Measurements from ENCODE around the gene HOXA9.

HOXA9 gene

DNA sequence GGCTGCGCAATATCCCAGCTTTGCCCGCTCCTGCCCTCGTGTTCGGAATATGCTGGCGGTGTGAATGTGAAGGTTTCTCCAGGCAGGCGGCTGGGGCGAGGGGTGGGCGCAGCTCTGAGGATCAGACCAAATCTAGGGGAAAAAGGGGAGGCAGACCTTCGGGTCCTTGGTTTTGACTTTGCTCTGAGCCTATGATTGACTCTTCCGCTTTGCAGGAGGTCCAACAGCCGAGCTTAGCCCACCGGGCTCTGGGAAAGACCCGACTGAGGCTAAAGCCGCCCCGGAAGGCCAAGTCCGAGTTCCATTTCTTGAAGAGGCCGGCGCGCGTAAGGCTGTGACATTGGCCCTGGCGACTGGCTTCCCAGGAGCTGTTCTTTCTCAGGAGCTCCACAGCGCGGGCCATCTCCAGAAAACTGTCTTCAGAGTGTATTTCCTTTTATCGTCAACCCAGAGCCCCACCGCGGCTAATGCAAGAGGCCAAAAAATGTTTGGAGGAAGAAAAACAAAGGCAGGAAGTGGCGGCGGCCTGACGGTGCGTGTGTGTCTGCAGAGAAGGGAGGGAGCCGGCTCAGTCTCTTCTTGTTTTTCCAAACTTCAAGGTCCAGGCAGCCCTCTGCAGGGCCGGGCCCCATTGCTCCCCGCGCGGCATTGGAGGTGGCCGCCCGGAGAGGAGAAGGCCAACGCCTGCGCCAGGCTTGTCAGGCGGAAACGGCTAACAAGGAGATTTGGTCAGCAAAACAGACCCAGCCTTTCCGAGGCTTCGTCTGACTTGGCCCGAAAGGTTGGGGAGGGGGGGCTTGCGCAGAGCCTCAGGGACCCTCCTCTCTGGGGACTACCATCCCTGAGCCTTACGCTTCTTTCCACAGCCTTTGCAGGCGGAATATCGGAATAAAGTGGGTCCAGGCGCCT is 23.3 kb upstream of the HOXA9 start:
- Histone ChIP-seq H3K36me3 (ENCODE audit: control insufficient read depth in 1 of 2, insufficient read depth in 2 of 2, low read depth in 1 of 2, low read length in 2 of 2) (peaks cover 0 to 3% of the 10 kb centered on the region in 2 experiments), H3K27me3 (ENCODE audit: control insufficient read depth in 1 of 2, insufficient read depth in 1 of 2, low read length in 2 of 2) (peaks cover 28 to 49% of the 10 kb centered on the region in 2 experiments), H3K14ac (ENCODE audit: low read length in 2 of 2) (no peak overlapping the region), H3K4me2 (ENCODE audit: low read length, poor library complexity, severe bottlenecking) (peak overlapping the region; percentile 85), H3K4me1 (ENCODE audit: control insufficient read depth, insufficient read depth, low read depth, low read length) (peaks cover 22% of the 10 kb centered on the region), H3K9ac (ENCODE audit: low read length) (peak overlapping the region; percentile 38), H3K9me3 (ENCODE audit: control insufficient read depth, low read length) (no peaks in the 10 kb centered on the region), H2BK120ac (ENCODE audit: low read depth, low read length) (no peak overlapping the region), H2BK12ac (ENCODE audit: low read length in 2 of 2) (no peak overlapping the region), H4K91ac (ENCODE audit: low read length) (no peak overlapping the region), H3K4ac (ENCODE audit: low read depth in 1 of 2, low read length in 2 of 2) (no peak overlapping the region), H3K79me1 (replicated peaks; ENCODE audit: low read length, poor library complexity, severe bottlenecking) (peaks cover 3% of the 10 kb centered on the region), H2BK15ac (ENCODE audit: low read depth, poor library complexity, severe bottlenecking) (no peak overlapping the region), H2AK5ac (ENCODE audit: low read length, severe bottlenecking) (no peak overlapping the region), H2BK5ac (ENCODE audit: low read depth, low read length, poor library complexity, severe bottlenecking) (peak overlapping the region; percentile 92), H3K23ac (ENCODE audit: low read length in 2 of 2) (peak overlapping the region in 1 of 2 experiments; percentile 5), H3K27ac (ENCODE audit: low read length, poor library complexity, severe bottlenecking) (peak overlapping the region; percentile 89), H3K18ac (ENCODE audit: low read depth in 1 of 2, low read length in 2 of 2) (no peak overlapping the region), H2AFZ (ENCODE audit: low read depth, low read length) (no peak overlapping the region), H4K8ac (ENCODE audit: low read length) (no peak overlapping the region), H3K4me3 (ENCODE audit: insufficient read depth in 1 of 2, low read depth in 1 of 2, low read length in 2 of 2) (peak overlapping the region in 1 of 2 experiments; percentile 64)
- WGBS, result 3% methylated on average over 49 of the region's 49 CpGs
- no peak for DNase-seq

DNA sequence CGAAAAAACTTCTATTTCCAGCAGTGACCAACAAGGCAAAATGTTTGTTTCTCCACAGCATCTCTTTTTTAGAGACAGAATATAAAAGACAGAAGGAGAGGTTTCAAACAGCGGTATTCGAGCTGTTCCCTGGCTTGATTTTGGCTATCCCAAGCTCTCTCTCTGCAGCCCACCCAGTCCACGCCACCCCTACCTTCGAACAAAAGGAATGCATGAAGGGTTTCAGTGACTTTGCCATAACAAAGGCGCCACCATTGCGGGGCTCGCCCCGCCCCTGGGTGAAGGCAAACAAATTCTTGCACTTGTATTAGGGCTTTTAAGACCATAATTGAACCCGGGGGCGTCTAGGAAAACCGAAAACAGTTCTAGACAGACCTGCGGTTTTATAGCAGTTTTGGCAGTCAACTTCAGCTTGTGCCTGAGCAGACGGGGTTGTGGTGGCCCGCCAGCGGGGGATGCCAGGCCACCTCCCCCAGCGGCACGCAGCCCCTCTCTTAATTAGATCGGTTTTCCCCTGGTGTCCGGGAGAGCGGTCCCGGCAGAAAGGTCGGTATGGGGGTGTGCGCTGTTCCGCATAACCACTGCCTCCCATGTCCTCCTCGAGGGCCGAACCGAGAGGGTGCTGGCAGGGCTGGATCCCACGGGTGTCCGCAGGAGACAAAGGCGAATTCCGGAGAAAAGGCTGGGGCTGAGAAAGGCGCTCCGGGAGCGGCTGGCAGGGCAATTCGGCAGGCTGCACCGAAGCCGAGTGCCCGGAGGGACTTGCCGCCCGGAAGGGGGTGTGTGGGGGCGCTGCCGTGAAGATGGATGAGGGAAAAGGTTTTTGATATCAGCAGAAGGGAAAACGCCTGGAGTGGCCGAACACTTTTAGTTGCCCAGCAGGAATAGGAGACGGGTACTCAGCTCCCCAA is 22.4 kb upstream of the HOXA9 start:
- H2BK5ac ChIP-seq (ENCODE audit: low read depth, low read length, poor library complexity, severe bottlenecking), result peak overlapping the region; percentile 92
- 6% methylated on average over 46 of the region's 46 CpGs for WGBS
- peaks cover 0 to 7% of the 10 kb centered on the region in 2 experiments for H3K36me3 ChIP-seq (ENCODE audit: control insufficient read depth in 1 of 2, insufficient read depth in 2 of 2, low read depth in 1 of 2, low read length in 2 of 2)
- H3K4me1 ChIP-seq (ENCODE audit: control insufficient read depth, insufficient read depth, low read depth, low read length), result peaks cover 18% of the 10 kb centered on the region
- no peaks in the 10 kb centered on the region for H3K9me3 ChIP-seq (ENCODE audit: control insufficient read depth, low read length)
- H2BK120ac ChIP-seq (ENCODE audit: low read depth, low read length), result no peak overlapping the region
- peak overlapping the region; percentile 41 to 64 for H3K4me3 ChIP-seq (ENCODE audit: insufficient read depth in 1 of 2, low read depth in 1 of 2, low read length in 2 of 2)
- H3K9ac ChIP-seq (ENCODE audit: low read length), result peak overlapping the region; percentile 38
- no peak overlapping the region for H4K8ac ChIP-seq (ENCODE audit: low read length)
- H3K18ac ChIP-seq (ENCODE audit: low read depth in 1 of 2, low read length in 2 of 2), result peak overlapping the region in 1 of 2 experiments; percentile 13
- peaks cover 22 to 41% of the 10 kb centered on the region in 2 experiments for H3K27me3 ChIP-seq (ENCODE audit: control insufficient read depth in 1 of 2, insufficient read depth in 1 of 2, low read length in 2 of 2)
- H4K91ac ChIP-seq (ENCODE audit: low read length), result no peak overlapping the region
- no peak for DNase-seq
- H3K14ac ChIP-seq (ENCODE audit: low read length in 2 of 2), result peak overlapping the region in 1 of 2 experiments; percentile 35
- H3K4me2 ChIP-seq (ENCODE audit: low read length, poor library complexity, severe bottlenecking), result peak overlapping the region; percentile 85
- H3K79me1 ChIP-seq (replicated peaks; ENCODE audit: low read length, poor library complexity, severe bottlenecking), result peaks cover 3% of the 10 kb centered on the region
- H3K27ac ChIP-seq (ENCODE audit: low read length, poor library complexity, severe bottlenecking), result peak overlapping the region; percentile 89
- H2BK15ac ChIP-seq (ENCODE audit: low read depth, poor library complexity, severe bottlenecking), result peak overlapping the region; percentile 2
- H2AFZ ChIP-seq (ENCODE audit: low read depth, low read length), result no peak overlapping the region
- peak overlapping the region in 1 of 2 experiments; percentile 36 for H3K23ac ChIP-seq (ENCODE audit: low read length in 2 of 2)
- peak overlapping the region; percentile 76 for H2AK5ac ChIP-seq (ENCODE audit: low read length, severe bottlenecking)
- H3K4ac ChIP-seq (ENCODE audit: low read depth in 1 of 2, low read length in 2 of 2), result no peak overlapping the region
- H2BK12ac ChIP-seq (ENCODE audit: low read length in 2 of 2), result no peak overlapping the region

DNA sequence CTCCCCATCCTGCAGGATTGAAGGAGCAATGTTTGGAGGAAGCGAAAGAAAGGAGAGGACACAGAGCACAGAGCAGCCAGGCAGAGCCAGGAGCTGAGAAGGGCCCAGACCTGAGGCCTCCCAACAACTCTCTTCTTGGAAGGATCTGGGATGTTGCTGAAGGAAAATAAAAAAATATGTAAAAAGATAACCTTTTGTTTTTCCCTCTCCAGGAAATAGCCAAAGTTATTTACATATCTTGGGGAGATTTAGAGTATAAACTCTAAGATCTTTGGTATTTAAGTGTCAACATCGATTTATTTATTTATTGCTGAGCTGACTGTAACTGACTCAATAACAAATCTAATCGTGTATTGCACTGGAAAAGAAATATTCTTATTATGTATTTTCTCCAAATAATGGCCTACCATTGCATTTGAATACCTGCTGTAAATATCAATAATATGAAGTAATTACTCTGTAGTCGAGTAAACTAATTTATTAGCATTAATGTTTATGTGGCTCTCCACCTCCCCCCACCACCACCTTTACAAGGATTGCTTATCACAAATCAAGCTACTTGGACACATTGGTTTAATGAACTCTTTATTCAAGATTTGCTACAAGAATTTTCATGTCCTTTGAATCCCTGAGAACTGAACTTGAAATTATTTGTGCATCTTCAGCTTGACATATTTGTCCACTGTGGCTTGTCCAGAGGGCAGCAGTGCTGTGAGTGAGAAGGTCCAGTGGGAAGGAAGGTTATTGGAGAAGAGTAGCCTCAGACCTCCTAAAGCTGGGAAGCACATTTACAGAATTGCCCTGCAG is 21.5 kb upstream of the HOXA9 start:
- H3K27me3 ChIP-seq (ENCODE audit: control insufficient read depth in 1 of 2, insufficient read depth in 1 of 2, low read length in 2 of 2), result peaks cover 17 to 39% of the 10 kb centered on the region in 2 experiments
- 67% methylated on average over 1 of the region's 4 CpGs for WGBS
- H3K4me2 ChIP-seq (ENCODE audit: low read length, poor library complexity, severe bottlenecking), result peak overlapping the region; percentile 92
- no peak overlapping the region for H4K91ac ChIP-seq (ENCODE audit: low read length)
- H2BK5ac ChIP-seq (ENCODE audit: low read depth, low read length, poor library complexity, severe bottlenecking), result no peak overlapping the region
- H2AK5ac ChIP-seq (ENCODE audit: low read length, severe bottlenecking), result peak overlapping the region; percentile 76
- peaks cover 3% of the 10 kb centered on the region for H3K79me1 ChIP-seq (replicated peaks; ENCODE audit: low read length, poor library complexity, severe bottlenecking)
- no peak overlapping the region for H2BK120ac ChIP-seq (ENCODE audit: low read depth, low read length)
- H3K14ac ChIP-seq (ENCODE audit: low read length in 2 of 2), result no peak overlapping the region
- H3K4ac ChIP-seq (ENCODE audit: low read depth in 1 of 2, low read length in 2 of 2), result no peak overlapping the region
- H4K8ac ChIP-seq (ENCODE audit: low read length), result no peak overlapping the region
- peak overlapping the region; percentile 89 for H3K27ac ChIP-seq (ENCODE audit: low read length, poor library complexity, severe bottlenecking)
- H2AFZ ChIP-seq (ENCODE audit: low read depth, low read length), result no peak overlapping the region
- DNase-seq, result no peak
- H3K9me3 ChIP-seq (ENCODE audit: control insufficient read depth, low read length), result no peaks in the 10 kb centered on the region
- H3K9ac ChIP-seq (ENCODE audit: low read length), result peak overlapping the region; percentile 94
- peaks cover 4 to 13% of the 10 kb centered on the region in 2 experiments for H3K36me3 ChIP-seq (ENCODE audit: control insufficient read depth in 1 of 2, insufficient read depth in 2 of 2, low read depth in 1 of 2, low read length in 2 of 2)
- no peak overlapping the region for H3K18ac ChIP-seq (ENCODE audit: low read depth in 1 of 2, low read length in 2 of 2)
- no peak overlapping the region for H3K23ac ChIP-seq (ENCODE audit: low read length in 2 of 2)
- no peak overlapping the region for H2BK12ac ChIP-seq (ENCODE audit: low read length in 2 of 2)
- peak overlapping the region in 1 of 2 experiments; percentile 64 for H3K4me3 ChIP-seq (ENCODE audit: insufficient read depth in 1 of 2, low read depth in 1 of 2, low read length in 2 of 2)
- peaks cover 15% of the 10 kb centered on the region for H3K4me1 ChIP-seq (ENCODE audit: control insufficient read depth, insufficient read depth, low read depth, low read length)
- no peak overlapping the region for H2BK15ac ChIP-seq (ENCODE audit: low read depth, poor library complexity, severe bottlenecking)
